IgD-negative memory B cell (primary cell): ENCODE results near the gene KIF17. TPM values are rescaled to one million over a fixed set of nuclear protein-coding genes. Genes with fewer than 3 reads are reported as not detected.

Experiments
- H3K27ac Mint-ChIP-seq, 3 donors: one replicate each; pipeline ENCODE4 v1.8.0; 2020 to 2022; ENCODE audit warnings: mild to moderate bottlenecking in 3 of 3, mixed read lengths in 3 of 3, moderate library complexity in 1 of 3
- H3K27me3 Mint-ChIP-seq: one replicate; pipeline ENCODE4 v1.8.0; 2021; ENCODE audit warnings: mixed read lengths
- H3K36me3 Mint-ChIP-seq: one replicate; pipeline ENCODE4 v1.8.0; 2020; ENCODE audit warnings: mild to moderate bottlenecking, mixed read lengths
- H3K4me1 Mint-ChIP-seq, 3 donors: one replicate each; pipeline ENCODE4 v1.8.0; 2020 to 2022; ENCODE audit warnings: mixed read lengths in 3 of 3, mild to moderate bottlenecking in 1 of 3
- H3K4me3 Mint-ChIP-seq, 4 donors: one replicate each; pipeline ENCODE4 v1.8.0; 2020 to 2022; ENCODE audit warnings: mild to moderate bottlenecking in 4 of 4, mixed read lengths in 4 of 4, moderate library complexity in 3 of 4
- H3K9me3 Mint-ChIP-seq, 3 donors: one replicate each; pipeline ENCODE4 v1.8.0; 2020 to 2021; ENCODE audit warnings: mixed read lengths in 3 of 3, mild to moderate bottlenecking in 1 of 3
- polyA plus RNA-seq: library from polyadenylated mRNA; unstranded; fragments of 300-500 nt; fragmentation: Illumina TruSeq; gene quantifications from one replicate; pipeline ENCODE4 v1.2.3, GENCODE V29; 2021

Gene KIF17
- polyA plus RNA-seq, 1 donor from 2014 or later = not detected

GRCh38 chr1:20658166-20658915 is 59.5 kb downstream of the KIF17 start:
- H3K4me3 Mint-ChIP-seq = peak overlapping the region in 1 of 4 donors; percentile 76

DNA sequence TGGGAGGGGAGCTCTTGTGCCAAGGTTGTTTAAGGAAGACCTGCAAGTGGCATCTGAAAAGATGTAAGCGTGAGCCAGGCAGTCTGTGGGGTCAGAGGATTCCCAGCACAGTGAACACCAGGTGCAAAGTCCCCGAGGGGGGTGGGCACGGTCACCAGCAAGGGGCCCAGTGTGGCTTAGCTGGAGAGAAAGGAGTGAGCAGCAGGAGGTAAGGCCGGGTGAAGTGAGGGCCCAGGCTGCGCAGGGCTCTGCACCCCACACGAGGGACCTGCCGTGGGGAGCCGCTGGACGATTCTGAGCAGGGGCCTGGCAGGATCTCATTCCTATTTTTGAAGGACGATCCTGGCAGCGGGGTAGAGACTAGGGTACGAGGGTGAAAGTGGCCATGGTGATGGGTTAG is 60.8 kb downstream of the KIF17 start:
- Mint-ChIP-seq H3K4me1 (peaks cover 21 to 26% (median 21%) of the 10 kb centered on the region in 3 donors), H3K27me3 (no peaks in the 10 kb centered on the region), H3K4me3 (peak overlapping the region in 2 of 4 donors; percentile 12 to 66), H3K36me3 (peaks cover 6% of the 10 kb centered on the region), H3K9me3 (no peaks in the 10 kb centered on the region), H3K27ac (peak overlapping the region in 1 of 3 donors; percentile 31)

More at GRCh38 chr1:20658166-20658915, 59.5 kb downstream of the KIF17 start:
- Mint-ChIP-seq H3K4me1 (peaks cover 26 to 29% (median 28%) of the 10 kb centered on the region in 3 donors), H3K27me3 (no peaks in the 10 kb centered on the region), H3K27ac (peak overlapping the region in 1 of 3 donors; percentile 53), H3K9me3 (no peaks in the 10 kb centered on the region), H3K36me3 (peaks cover 3% of the 10 kb centered on the region)

- H3K36me3 Mint-ChIP-seq = peaks cover 3% of the 10 kb centered on the region
- H3K4me1 Mint-ChIP-seq = peaks cover 2 to 4% (median 2%) of the 10 kb centered on the region in 3 donors
- no peaks in the 10 kb centered on the region for H3K9me3 Mint-ChIP-seq
- H3K27me3 Mint-ChIP-seq = no peaks in the 10 kb centered on the region
- H3K4me3 Mint-ChIP-seq = no peak overlapping the region
- no peak overlapping the region for H3K27ac Mint-ChIP-seq
Observed at GRCh38 chr1:20654104-20654690, 63.6 kb downstream of the KIF17 start.

- no peaks in the 10 kb centered on the region for H3K9me3 Mint-ChIP-seq
- H3K4me1 Mint-ChIP-seq = peaks cover 0 to 3% (median 1%) of the 10 kb centered on the region in 3 donors
- no peak overlapping the region for H3K4me3 Mint-ChIP-seq
- H3K27ac Mint-ChIP-seq = no peak overlapping the region
- peaks cover 3% of the 10 kb centered on the region for H3K36me3 Mint-ChIP-seq
- H3K27me3 Mint-ChIP-seq = no peaks in the 10 kb centered on the region
Observed at GRCh38 chr1:20652300-20652699, 65.5 kb downstream of the KIF17 start.

DNA sequence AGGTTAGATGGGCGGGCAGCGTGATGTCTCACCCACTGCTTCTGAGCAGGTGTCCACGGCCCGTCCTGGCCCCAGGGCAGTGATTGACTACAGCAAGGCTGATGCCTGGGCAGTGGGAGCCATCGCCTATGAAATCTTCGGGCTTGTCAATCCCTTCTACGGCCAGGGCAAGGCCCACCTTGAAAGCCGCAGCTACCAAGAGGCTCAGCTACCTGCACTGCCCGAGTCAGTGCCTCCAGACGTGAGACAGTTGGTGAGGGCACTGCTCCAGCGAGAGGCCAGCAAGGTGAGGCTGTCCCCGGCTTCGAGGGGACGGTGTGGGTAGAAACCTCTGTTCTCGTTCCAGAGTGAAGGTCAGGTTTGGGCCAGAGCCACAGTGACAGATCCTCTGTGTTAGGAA is 68.9 kb downstream of the KIF17 start:
- no peak overlapping the region for H3K4me3 Mint-ChIP-seq
- H3K27ac Mint-ChIP-seq = no peak overlapping the region
- peaks cover 0 to 1% (median 1%) of the 10 kb centered on the region in 3 donors for H3K4me1 Mint-ChIP-seq
- H3K27me3 Mint-ChIP-seq = no peaks in the 10 kb centered on the region
- H3K36me3 Mint-ChIP-seq = peaks cover 4% of the 10 kb centered on the region
- H3K9me3 Mint-ChIP-seq = no peaks in the 10 kb centered on the region

- Mint-ChIP-seq H3K27me3 (no peaks in the 10 kb centered on the region), H3K4me1 (peaks cover 0 to 1% (median 1%) of the 10 kb centered on the region in 3 donors), H3K4me3 (peak overlapping the region in 1 of 4 donors; percentile 75), H3K9me3 (no peaks in the 10 kb centered on the region), H3K36me3 (peaks cover 4% of the 10 kb centered on the region), H3K27ac (no peak overlapping the region)
Observed at GRCh38 chr1:20648438-20648837, 69.4 kb downstream of the KIF17 start.

GRCh38 chr1:20645414-20645813 is 72.4 kb downstream of the KIF17 start:
- Mint-ChIP-seq H3K27ac (no peak overlapping the region), H3K27me3 (no peaks in the 10 kb centered on the region), H3K9me3 (no peaks in the 10 kb centered on the region), H3K4me3 (no peak overlapping the region), H3K36me3 (peaks cover 1% of the 10 kb centered on the region), H3K4me1 (peaks cover under 1 to 3% (median 1%) of the 10 kb centered on the region in 3 donors)

- Mint-ChIP-seq H3K27ac (no peak overlapping the region), H3K36me3 (peaks cover 3% of the 10 kb centered on the region), H3K27me3 (no peaks in the 10 kb centered on the region), H3K4me1 (peaks cover 0 to 3% (median 3%) of the 10 kb centered on the region in 3 donors), H3K4me3 (no peak overlapping the region), H3K9me3 (no peaks in the 10 kb centered on the region)
Observed at GRCh38 chr1:20644416-20644815, 73.4 kb downstream of the KIF17 start.

GRCh38 chr1:20643080-20643479 is 74.7 kb downstream of the KIF17 start:
- Mint-ChIP-seq H3K4me1 (peaks cover 0 to 3% (median 3%) of the 10 kb centered on the region in 3 donors), H3K36me3 (peaks cover 3% of the 10 kb centered on the region), H3K4me3 (no peak overlapping the region), H3K27me3 (no peaks in the 10 kb centered on the region), H3K9me3 (no peaks in the 10 kb centered on the region), H3K27ac (no peak overlapping the region)

GRCh38 chr1:20641975-20642374 is 75.8 kb downstream of the KIF17 start:
- Mint-ChIP-seq H3K27me3 (no peaks in the 10 kb centered on the region), H3K27ac (no peak overlapping the region), H3K9me3 (no peaks in the 10 kb centered on the region)

DNA sequence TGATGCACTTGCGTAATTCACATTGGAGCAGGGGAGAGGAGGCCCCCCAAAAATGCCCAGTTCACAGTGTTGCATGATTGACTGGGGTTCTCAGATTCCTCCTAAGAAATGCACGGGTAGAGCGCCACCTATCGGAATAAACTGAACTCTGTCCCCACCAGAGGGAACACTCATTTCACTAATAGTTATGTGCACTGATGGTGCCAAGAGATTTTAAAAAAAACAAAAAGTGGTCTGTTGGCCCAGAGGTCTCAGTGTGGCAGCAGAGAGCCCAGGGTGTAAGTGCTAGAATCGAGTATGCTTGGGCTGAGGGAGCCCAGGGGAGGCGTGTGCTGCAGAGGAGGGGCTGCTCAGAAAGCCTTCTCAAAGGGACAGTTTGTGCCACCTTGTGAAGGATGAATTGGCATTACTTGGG is 77.6 kb downstream of the KIF17 start:
- no peaks in the 10 kb centered on the region for H3K9me3 Mint-ChIP-seq
- no peaks in the 10 kb centered on the region for H3K27me3 Mint-ChIP-seq
- peak overlapping the region; percentile 33 to 80 (median 64) for H3K27ac Mint-ChIP-seq
- peaks cover 0 to 3% (median 3%) of the 10 kb centered on the region in 3 donors for H3K4me1 Mint-ChIP-seq
- peaks cover 3% of the 10 kb centered on the region for H3K36me3 Mint-ChIP-seq
- no peak overlapping the region for H3K4me3 Mint-ChIP-seq

More at GRCh38 chr1:20641975-20642374, 75.8 kb downstream of the KIF17 start:
- Mint-ChIP-seq H3K4me3 (no peak overlapping the region), H3K4me1 (peaks cover 0 to 3% (median 3%) of the 10 kb centered on the region in 3 donors), H3K36me3 (peaks cover 3% of the 10 kb centered on the region)

GRCh38 chr1:20636785-20637347 is 80.9 kb downstream of the KIF17 start:
- peaks cover 2% of the 10 kb centered on the region for H3K36me3 Mint-ChIP-seq
- H3K9me3 Mint-ChIP-seq = peaks cover 0 to 1% (median 0%) of the 10 kb centered on the region in 3 donors
- H3K4me1 Mint-ChIP-seq = peaks cover 8 to 11% (median 10%) of the 10 kb centered on the region in 3 donors
- no peak overlapping the region for H3K4me3 Mint-ChIP-seq
- no peak overlapping the region for H3K27ac Mint-ChIP-seq
- no peaks in the 10 kb centered on the region for H3K27me3 Mint-ChIP-seq

- Mint-ChIP-seq H3K4me3 (peak overlapping the region; percentile 85 to 95 (median 92)), H3K27me3 (peaks cover 2% of the 10 kb centered on the region), H3K27ac (peak overlapping the region in 2 of 3 donors; percentile 23 to 79), H3K9me3 (peaks cover 0 to 1% (median 0%) of the 10 kb centered on the region in 3 donors), H3K36me3 (no peaks in the 10 kb centered on the region), H3K4me1 (peaks cover 7 to 9% (median 8%) of the 10 kb centered on the region in 3 donors)
Observed at GRCh38 chr1:20634594-20635084, 83.2 kb downstream of the KIF17 start.

GRCh38 chr1:20634065-20634593 is 83.7 kb downstream of the KIF17 start:
- Mint-ChIP-seq H3K9me3 (peaks cover 0 to 2% (median 1%) of the 10 kb centered on the region in 3 donors), H3K27ac (peak overlapping the region; percentile 44 to 83 (median 79)), H3K36me3 (no peaks in the 10 kb centered on the region), H3K4me3 (peak overlapping the region; percentile 85 to 95 (median 92)), H3K4me1 (peaks cover 7 to 9% (median 8%) of the 10 kb centered on the region in 3 donors), H3K27me3 (peaks cover 2% of the 10 kb centered on the region)
